Measurements from ENCODE around the gene COQ10B. TPM values are rescaled to one million over a fixed set of nuclear protein-coding genes. Genes with fewer than 3 reads are reported as not detected.
A peak's percentile ranks its signal among the peaks of the same experiment; 100 is the strongest.

COQ10B gene
- total RNA-seq, 1 experiment from 2014 or later, result 21.7 TPM

- no peaks in the 10 kb centered on the region for H3K4me1 Mint-ChIP-seq
- ChIA-PET POLR2A (no interaction called here), CTCF (no interaction called here)
- TF ChIP-seq JUN (CRISPR knock-in tag; IDR thresholded peaks at IDR 0.05), result no peak
- no peak for TF ChIP-seq ZNF416 (CRISPR knock-in tag; IDR thresholded peaks at IDR 0.05)
- no peak for TF ChIP-seq SMAD4 (CRISPR knock-in tag; IDR thresholded peaks at IDR 0.05)
- no peak for TF ChIP-seq E2F4 (CRISPR knock-in tag; IDR thresholded peaks at IDR 0.05; ENCODE audit: borderline replicate concordance, low read depth)
- no peak for TF ChIP-seq KAT7 (CRISPR knock-in tag; IDR thresholded peaks at IDR 0.05; ENCODE audit: borderline replicate concordance)
- no peak for TF ChIP-seq ATF3 (CRISPR knock-in tag; conservative IDR thresholded peaks at IDR 0.05)
- TF ChIP-seq CTCF (IDR thresholded peaks at IDR 0.05), result no peak
- no peak for TF ChIP-seq USF1 (CRISPR knock-in tag; IDR thresholded peaks at IDR 0.05)
- TF ChIP-seq NR1H2 (CRISPR knock-in tag; IDR thresholded peaks at IDR 0.05), result no peak
- TF ChIP-seq PRRX2 (CRISPR knock-in tag; IDR thresholded peaks at IDR 0.05), result no peak
- no peak for TF ChIP-seq CDX4 (CRISPR knock-in tag; IDR thresholded peaks at IDR 0.05; ENCODE audit: borderline replicate concordance)
- no peak for TF ChIP-seq E2F5 (CRISPR knock-in tag; IDR thresholded peaks at IDR 0.05)
- no peak for TF ChIP-seq ZNF317 (CRISPR knock-in tag; IDR thresholded peaks at IDR 0.05; ENCODE audit: borderline replicate concordance, low read depth)
- TF ChIP-seq ZNF425 (CRISPR knock-in tag; conservative IDR thresholded peaks at IDR 0.05), result no peak
- H3K36me3 Mint-ChIP-seq, result peaks cover 19% of the 10 kb centered on the region
- no peak overlapping the region for H3K4me3 Mint-ChIP-seq
- no peak for ATAC-seq
- no peaks in the 10 kb centered on the region for H3K27me3 Mint-ChIP-seq (ENCODE audit: low read depth)
- peaks cover 3% of the 10 kb centered on the region for H3K9me3 Mint-ChIP-seq
- H3K27ac Mint-ChIP-seq, result no peak overlapping the region
- DNase-seq (ENCODE audit: low spot score), result no peak
Measured at GRCh38 chr2:197460649-197461048, 7.3 kb downstream of the COQ10B start.

GRCh38 chr2:197461057-197461456, 7.7 kb downstream of the COQ10B start:
- ATAC-seq, result no peak
- 0 out of 2 replicates have a peak overlapping the region, but pooled peaks have one; percentile 19 for H3K27ac Mint-ChIP-seq
- DNase-seq (ENCODE audit: low spot score), result no peak
- H3K27me3 Mint-ChIP-seq (ENCODE audit: low read depth), result no peaks in the 10 kb centered on the region
- ChIA-PET POLR2A (no interaction called here), CTCF (no interaction called here)
- H3K4me1 Mint-ChIP-seq, result no peaks in the 10 kb centered on the region
- H3K36me3 Mint-ChIP-seq, result peaks cover 21% of the 10 kb centered on the region
- H3K4me3 Mint-ChIP-seq, result no peak overlapping the region
- no peaks in the 10 kb centered on the region for H3K9me3 Mint-ChIP-seq
- TF ChIP-seq PREB (CRISPR knock-in tag; IDR thresholded peaks at IDR 0.05; ENCODE audit: borderline replicate concordance) (no peak), ZNF121 (CRISPR knock-in tag; IDR thresholded peaks at IDR 0.05) (no peak), USF2 (CRISPR knock-in tag; IDR thresholded peaks at IDR 0.05) (no peak), ZNF281 (CRISPR knock-in tag; IDR thresholded peaks at IDR 0.05) (no peak), NFE2L1 (CRISPR knock-in tag; IDR thresholded peaks at IDR 0.05) (no peak)

Measured in WTC11 (cell line).